K562 (cell line): ENCODE results near the gene SECISBP2. TPM values are rescaled to one million over a fixed set of nuclear protein-coding genes. Genes with fewer than 3 reads are reported as not detected.

Experiments
- ATAC-seq: fragments of 200-7000 bp; cut with Tn5 transposase; 3 replicates; pipeline ENCODE4 v1.9.1; 2020; ENCODE audit warnings: moderate library complexity
- BruUV-seq: library from RNA; stranded (reverse); fragments of 400-500 nt; replicated peaks from 2 replicates; lab custom pipeline; 2021; lab: Mats Ljungman, UMichigan
- CTCF ChIA-PET: fragments of 300-600 bp; formaldehyde crosslinking; extraction: SDS; loops from one replicate; lab custom pipeline; 2021; ENCODE audit warnings: low intra/inter-chr PET ratio; lab: Yijun Ruan, JAX
- POLR2A ChIA-PET: fragments of 300-600, 350-650 bp; sonication (Branson Sonifier 250); formaldehyde crosslinking; extraction: SDS; loops from one replicate; lab custom pipeline; 2021; ENCODE audit warnings: antibody characterized with exemption, inconsistent platforms; lab: Yijun Ruan, JAX
- DNase-seq, 4 experiments: peaks; one replicate each; pipeline versions ENCODE4 v3.0.0 to v3.0.0-alpha.2; 2011 to 2018; ENCODE audit warnings: low spot score in 3 of 4, mixed read lengths in 3 of 4; ENCODE audit errors: extremely low read depth in 1 of 4
- FAIRE-seq: peaks from 2 replicates; lab custom pipeline; 2011; peaks lifted over from hg19 to GRCh38; lab: Jason Lieb, UNC
- H2AFZ ChIP-seq: 2 replicates; pipeline ENCODE4 v1.6.0; 2011; ENCODE audit warnings: low read depth, low read length, control low read depth, inconsistent platforms
- H3K27ac ChIP-seq: fragments of 200-600 bp; 3 replicates; pipeline ENCODE4 v1.8.0; 2011; ENCODE audit warnings: low read depth, mild to moderate bottlenecking, control low read depth, inconsistent platforms, low read length, moderate library complexity, mixed read lengths; ENCODE audit errors: extremely low read depth
- H3K27me3 ChIP-seq, 2 experiments: fragments of 300-600 bp in 1 of 2; 2 replicates in 1 of 2; 3 replicates in 1 of 2; pipeline versions ENCODE4 v1.6.0 to v1.8.0; 2011; ENCODE audit warnings: inconsistent platforms in 2 of 2, low read length in 2 of 2, mild to moderate bottlenecking in 1 of 2, mixed read lengths in 1 of 2, moderate library complexity in 1 of 2; ENCODE audit not compliant: control insufficient read depth in 2 of 2, insufficient read depth in 2 of 2
- H3K36me3 ChIP-seq: fragments of 300-600 bp; 3 replicates; pipeline ENCODE4 v1.8.0; 2011; ENCODE audit warnings: mild to moderate bottlenecking, low read length, inconsistent platforms; ENCODE audit not compliant: control insufficient read depth, insufficient read depth
- H3K4me1 ChIP-seq, 2 experiments: fragments of 200-600 bp in 1 of 2; replicated peaks in 1 of 2; 2 replicates in 1 of 2; 3 replicates in 1 of 2; pipeline versions ENCODE4 v1.5.1 to v1.8.0; 2011; ENCODE audit warnings: inconsistent platforms in 2 of 2, low read length in 2 of 2, mild to moderate bottlenecking in 1 of 2, mixed read lengths in 1 of 2, moderate library complexity in 1 of 2; ENCODE audit not compliant: control insufficient read depth in 2 of 2, insufficient read depth in 2 of 2
- H3K4me2 ChIP-seq: 2 replicates; pipeline ENCODE4 v1.6.1; 2011; ENCODE audit warnings: low read length, control low read depth, inconsistent platforms, mixed read lengths; ENCODE audit not compliant: insufficient read depth
- H3K4me3 ChIP-seq: fragments of 200-600 bp; sonication (generic), shearing (Covaris generic); 2 replicates; pipeline ENCODE4 v1.5.1; 2016; ENCODE audit warnings: control low read depth, inconsistent platforms
- H3K79me2 ChIP-seq: fragments of 200-600 bp; 3 replicates; pipeline ENCODE4 v1.8.0; 2011; ENCODE audit warnings: low read length, inconsistent platforms; ENCODE audit not compliant: control insufficient read depth, insufficient read depth
- H3K9ac ChIP-seq, 2 experiments: 2 replicates each; pipeline versions ENCODE4 v1.6.0 to v1.6.1; 2011; ENCODE audit warnings: low read depth in 2 of 2, low read length in 2 of 2, control low read depth in 1 of 2, inconsistent platforms in 1 of 2, mild to moderate bottlenecking in 1 of 2, mixed read lengths in 1 of 2; ENCODE audit not compliant: insufficient read depth in 1 of 2
- H3K9me1 ChIP-seq: one replicate; pipeline ENCODE4 v1.6.0; 2011; ENCODE audit warnings: inconsistent platforms, mild to moderate bottlenecking, low read length, moderate library complexity; ENCODE audit not compliant: control insufficient read depth, insufficient read depth
- H3K9me3 ChIP-seq: replicated peaks from 2 replicates; pipeline ENCODE4 v1.5.1; 2011; ENCODE audit warnings: low read depth, low read length, inconsistent platforms; ENCODE audit not compliant: control insufficient read depth, insufficient read depth
- H4K20me1 ChIP-seq: replicated peaks from 2 replicates; pipeline ENCODE4 v1.6.1; 2011; ENCODE audit warnings: low read length, inconsistent platforms, mixed read lengths; ENCODE audit not compliant: control insufficient read depth, insufficient read depth
- GATA2 ChIP-seq: sonication (generic); formaldehyde crosslinking; IDR thresholded peaks from 2 replicates; pipeline ENCODE4 v1.4.0; 2020; ENCODE audit warnings: mild to moderate bottlenecking, missing genetic modification reagents
- HNRNPK ChIP-seq: fragments of 200-400 bp; formaldehyde crosslinking; IDR thresholded peaks from one replicate; pipeline ENCODE4 v1.6.1; 2018; ENCODE audit warnings: mild to moderate bottlenecking, low read depth, low read length; ENCODE audit not compliant: poor library complexity, severe bottlenecking
- NR2C1 ChIP-seq, 2 experiments: fragments of 450-650 bp; IDR thresholded peaks; 2 replicates each; pipeline ENCODE4 v1.6.1; 2017; ENCODE audit warnings: mild to moderate bottlenecking in 2 of 2, antibody characterized with exemption in 1 of 2, inconsistent platforms in 1 of 2, missing compliant biosample characterization in 1 of 2, missing genetic modification characterization in 1 of 2
- SIN3A ChIP-seq, 2 experiments: fragments of 150-350 bp in 1 of 2; IDR thresholded peaks; 2 replicates each; pipeline ENCODE4 v1.6.1; 2011 to 2016; ENCODE audit warnings: borderline replicate concordance in 2 of 2, low read depth in 2 of 2, low read length in 2 of 2, mild to moderate bottlenecking in 2 of 2, moderate library complexity in 2 of 2; ENCODE audit not compliant: control insufficient read depth in 1 of 2
- ZNF445 ChIP-seq: fragments of 250-450 bp; sonication (Bioruptor Pico); IDR thresholded peaks from 2 replicates; pipeline ENCODE4 v1.4.0; 2020; ENCODE audit warnings: low read depth, mild to moderate bottlenecking, moderate library complexity
- ZNF717 ChIP-seq: fragments of 250-450 bp; sonication (Bioruptor Pico); IDR thresholded peaks from 2 replicates; pipeline ENCODE4 v1.5.0; 2021
- ZSCAN29 ChIP-seq: fragments of 450-650 bp; IDR thresholded peaks from 2 replicates; pipeline ENCODE4 v1.6.1; 2017
- WGBS: fragments of 100-300 bp; shearing (Covaris generic); methylation state at CpG from one replicate; pipeline ENCODE4 v1.1.6; 2016; ENCODE audit warnings: low coverage, mixed read lengths; ENCODE audit not compliant: insufficient coverage; ENCODE audit errors: missing lambda C conversion rate; 5-methylcytosine and 5-hydroxymethylcytosine counted together
- in situ Hi-C: fragments of 300-500 bp; cut with MboI; formaldehyde crosslinking; loops from 4 replicates; pipeline ENCODE4 v1.15.0; 2018; ENCODE audit warnings: inconsistent platforms, mixed read lengths
- intact Hi-C: fragments of 100-400 bp; cut with micrococcal nuclease; formaldehyde crosslinking; loops from 2 replicates; pipeline ENCODE4 v1.14.2; 2022
- polyA plus RNA-seq, 8 experiments: library from polyadenylated mRNA; depleted of rRNA in 4 of 8; stranded (reverse) in 5 of 8; unstranded in 3 of 8; fragments of >200 nt; fragmentation: Nextera tagmentation in 2 of 8; fragmentation: Illumina TruSeq in 1 of 8; extraction: Ambion mirVana in 2 of 8; extraction: Trizol in 1 of 8; gene quantifications; 2 replicates each; pipeline versions ENCODE4 v1.2.1 to v1.2.3, GENCODE V29; 2011 to 2014; ENCODE audit warnings: inconsistent platforms in 1 of 8, missing spikeins in 1 of 8
- total RNA-seq, 7 experiments: library from RNA; depleted of rRNA in 6 of 7; stranded (reverse); fragments of >200 nt in 6 of 7; fragmentation: Illumina TruSeq in 2 of 7; extraction: Trizol in 2 of 7; gene quantifications; 2 replicates each; pipeline versions ENCODE4 v1.2.1 to v1.2.3, GENCODE V29; 2011 to 2021; ENCODE audit warnings: low replicate concordance in 1 of 7

The SECISBP2 gene
- total and polyA plus RNA-seq, 9 of the 15 experiments (the other 6 are each of a cell fraction or from before 2014, with no cell fraction given), result 3.2 to 41.6 (median 26.1) TPM

- TF ChIP-seq ZNF445 (CRISPR knock-in tag), result no peak
- no peak for TF ChIP-seq SIN3A (IDR thresholded peaks at IDR 0.05; ENCODE audit: borderline replicate concordance in 2 of 2, control insufficient read depth in 1 of 2, low read depth in 2 of 2, low read length in 2 of 2)
- TF ChIP-seq HNRNPK, result no peak
- TF ChIP-seq NR2C1 (IDR thresholded peaks at IDR 0.05), result no peak
- no peak for TF ChIP-seq NR2C1 (tag; IDR thresholded peaks at IDR 0.05)
- TF ChIP-seq ZSCAN29, result no peak
- TF ChIP-seq GATA2, result no peak
- no peak for TF ChIP-seq ZNF717 (CRISPR knock-in tag)
- TF ChIP-seq, all 486 proteins: peak for 0
- Histone ChIP-seq H3K79me2 (no peaks in the 10 kb centered on the region), H3K4me3 (no peak overlapping the region), H3K36me3 (peaks cover 72% of the 10 kb centered on the region), H3K4me1 (no peaks in the 10 kb centered on the region; a peak in 1 of 5 replicates), H3K27ac (no peak overlapping the region), H4K20me1 (no peaks in the 10 kb centered on the region), H2AFZ (no peak overlapping the region), H3K27me3 (no peaks in the 10 kb centered on the region), H3K9ac (peak overlapping the region in 1 of 2 experiments; percentile 35; a peak in 1 of 4 replicates), H3K9me3 (no peaks in the 10 kb centered on the region), H3K4me2 (no peak overlapping the region), H3K9me1 (no peaks in the 10 kb centered on the region)
- DNase-seq (no peak), ATAC-seq (no peak), FAIRE-seq (no peak)
- intact Hi-C loops, result no loop called here
- ChIA-PET CTCF (no interaction called here), POLR2A (interaction anchor here (0.7 to 1.2 kb wide), 2 partner anchors 9 to 10 kb away, joined by 4 read pairs; no protein-coding TSS in a partner anchor)
- 100% methylated on average over 6 of the region's 8 CpGs for WGBS
- in situ Hi-C loops, result no loop called here
- no TSS peak for BruUV-seq
These were observed 39.3 kb downstream of the SECISBP2 start for GRCh38 chr9:89357331-89358197.
